ENCODE results near the gene EMP3. TPM values are rescaled to one million over a fixed set of nuclear protein-coding genes. Genes with fewer than 3 reads are reported as not detected.

The EMP3 gene
- total RNA-seq, 1 donor from 2014 or later: 32.1 TPM

DNA sequence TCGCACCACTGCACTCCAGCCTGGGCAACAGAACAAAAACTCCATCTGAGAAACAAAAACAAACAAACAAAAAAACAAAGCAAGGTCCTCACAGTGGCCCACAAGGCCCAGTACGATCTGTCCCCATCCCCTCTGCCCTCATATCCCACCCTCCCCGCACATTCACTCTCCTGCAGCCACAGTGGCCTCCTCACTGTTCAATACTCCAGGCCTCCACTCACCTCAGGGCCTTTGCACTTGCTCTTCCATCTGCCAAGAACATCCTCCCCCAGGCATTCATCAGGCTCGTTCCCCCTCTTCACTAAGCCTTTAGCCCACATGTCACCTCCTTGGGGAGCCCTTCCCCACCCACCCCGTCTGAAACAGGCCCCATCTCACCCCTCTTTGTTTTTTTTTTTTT, 33.8 kb downstream of the EMP3 start:
- H3K36me3 ChIP-seq: peaks cover 17% of the 10 kb centered on the region
- TF ChIP-seq, protein P1, sequence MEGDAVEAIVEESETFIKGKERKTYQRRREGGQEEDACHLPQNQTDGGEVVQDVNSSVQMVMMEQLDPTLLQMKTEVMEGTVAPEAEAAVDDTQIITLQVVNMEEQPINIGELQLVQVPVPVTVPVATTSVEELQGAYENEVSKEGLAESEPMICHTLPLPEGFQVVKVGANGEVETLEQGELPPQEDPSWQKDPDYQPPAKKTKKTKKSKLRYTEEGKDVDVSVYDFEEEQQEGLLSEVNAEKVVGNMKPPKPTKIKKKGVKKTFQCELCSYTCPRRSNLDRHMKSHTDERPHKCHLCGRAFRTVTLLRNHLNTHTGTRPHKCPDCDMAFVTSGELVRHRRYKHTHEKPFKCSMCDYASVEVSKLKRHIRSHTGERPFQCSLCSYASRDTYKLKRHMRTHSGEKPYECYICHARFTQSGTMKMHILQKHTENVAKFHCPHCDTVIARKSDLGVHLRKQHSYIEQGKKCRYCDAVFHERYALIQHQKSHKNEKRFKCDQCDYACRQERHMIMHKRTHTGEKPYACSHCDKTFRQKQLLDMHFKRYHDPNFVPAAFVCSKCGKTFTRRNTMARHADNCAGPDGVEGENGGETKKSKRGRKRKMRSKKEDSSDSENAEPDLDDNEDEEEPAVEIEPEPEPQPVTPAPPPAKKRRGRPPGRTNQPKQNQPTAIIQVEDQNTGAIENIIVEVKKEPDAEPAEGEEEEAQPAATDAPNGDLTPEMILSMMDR (IDR thresholded peaks at IDR 0.05; ENCODE audit: borderline replicate concordance): no peak
- H3K4me1 ChIP-seq: peaks cover 6% of the 10 kb centered on the region
- H3K4me3 ChIP-seq: no peak overlapping the region
- intact Hi-C loops (cut with micrococcal nuclease): no loop called here
- no peaks in the 10 kb centered on the region for H3K27me3 ChIP-seq (ENCODE audit: low read depth)
- DNase-seq: no peak
- no peaks in the 10 kb centered on the region for H3K9me3 ChIP-seq (replicated peaks)
- no peak overlapping the region for H3K27ac ChIP-seq (replicated peaks)

DNA sequence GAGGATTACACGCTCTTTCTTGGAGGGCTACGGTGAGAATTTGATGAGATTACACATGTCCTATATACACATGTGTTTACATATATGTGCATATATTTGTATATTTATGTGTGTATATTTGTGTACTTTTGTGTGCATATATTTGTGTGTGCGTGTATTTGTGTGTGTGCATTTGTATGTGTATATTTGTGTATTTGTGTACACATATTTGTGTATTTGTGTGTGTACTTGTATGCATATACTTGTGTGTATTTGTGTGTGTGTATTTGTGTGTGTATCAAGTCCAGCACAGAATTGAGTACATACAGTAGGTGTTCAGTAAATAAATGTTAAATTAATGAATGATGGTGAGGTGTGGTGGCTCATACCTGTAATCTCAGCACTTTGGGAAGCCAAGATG, 36.6 kb downstream of the EMP3 start:
- Histone ChIP-seq H3K9me3 (replicated peaks) (no peaks in the 10 kb centered on the region), H3K4me1 (peaks cover 11% of the 10 kb centered on the region), H3K27ac (replicated peaks) (no peak overlapping the region), H3K36me3 (peaks cover 10% of the 10 kb centered on the region), H3K4me3 (no peak overlapping the region), H3K27me3 (ENCODE audit: low read depth) (no peaks in the 10 kb centered on the region)
- DNase-seq: no peak
- TF ChIP-seq, protein P1 (IDR thresholded peaks at IDR 0.05; ENCODE audit: borderline replicate concordance): no peak
- intact Hi-C loops (cut with micrococcal nuclease): no loop called here

DNA sequence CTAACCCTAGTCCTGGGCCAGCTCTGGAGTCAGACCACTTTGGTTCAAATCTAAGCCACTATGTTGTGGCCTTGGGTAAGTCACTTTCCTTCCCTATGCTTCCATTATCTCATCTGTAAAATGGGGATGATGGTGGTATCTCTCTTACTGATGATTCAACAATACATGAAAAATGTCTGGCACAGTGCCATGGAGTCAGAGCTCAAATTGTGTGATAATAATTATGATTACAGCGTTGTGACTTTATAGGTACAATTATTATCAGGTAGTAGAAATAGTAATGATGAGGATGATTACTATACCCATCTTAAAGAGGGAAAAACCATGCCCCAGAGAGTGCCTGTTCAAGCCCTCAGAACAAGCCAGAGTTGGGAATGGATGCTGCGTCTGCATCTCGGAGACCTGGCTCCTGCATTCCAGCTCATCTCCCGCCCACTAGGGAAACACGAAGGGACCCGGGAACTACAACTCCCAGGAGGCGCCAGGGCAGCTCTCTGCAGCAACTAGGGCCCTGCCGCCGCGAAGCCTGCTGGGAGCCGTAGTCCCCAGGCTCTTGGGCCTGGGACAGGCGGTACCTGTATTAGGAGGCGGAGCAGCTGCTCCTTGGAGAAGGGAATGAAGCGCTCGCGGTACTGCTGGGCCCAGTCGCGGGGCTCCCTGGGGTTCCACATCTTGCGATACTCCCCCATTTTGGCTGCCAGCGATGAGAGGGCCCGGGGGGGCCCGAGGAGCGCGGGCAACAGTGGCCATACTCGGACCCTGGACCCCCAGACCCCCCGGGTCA, 37.6 kb downstream of the EMP3 start:
- Histone ChIP-seq H3K9me3 (replicated peaks) (no peaks in the 10 kb centered on the region), H3K27me3 (ENCODE audit: low read depth) (no peaks in the 10 kb centered on the region), H3K4me1 (peaks cover 11% of the 10 kb centered on the region), H3K27ac (replicated peaks) (peak overlapping the region; percentile 95), H3K4me3 (peak overlapping the region; percentile 79), H3K36me3 (peaks cover 10% of the 10 kb centered on the region)
- TF ChIP-seq, protein P1 (IDR thresholded peaks at IDR 0.05; ENCODE audit: borderline replicate concordance): no peak
- peak; percentile 97 for DNase-seq
- intact Hi-C loops (cut with micrococcal nuclease): no loop called here

DNA sequence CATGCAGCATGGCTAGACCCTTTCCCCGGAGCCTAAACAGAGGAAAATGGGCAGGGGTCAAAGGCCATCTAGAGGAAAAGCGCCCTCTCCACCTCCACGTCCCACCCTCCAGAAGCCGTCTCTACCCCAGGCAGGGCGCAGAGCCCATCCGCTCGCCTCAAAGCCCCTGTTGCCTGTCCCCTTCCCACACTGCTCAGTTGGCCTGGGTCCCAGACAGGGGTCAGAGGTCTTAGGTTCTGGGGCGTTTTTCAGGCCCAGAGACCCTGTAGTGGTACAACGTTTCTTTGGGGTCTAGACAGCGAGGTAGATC, 38.1 kb downstream of the EMP3 start:
- no peak for DNase-seq
- TF ChIP-seq, protein P1 (IDR thresholded peaks at IDR 0.05; ENCODE audit: borderline replicate concordance): no peak
- Histone ChIP-seq H3K4me1 (peaks cover 11% of the 10 kb centered on the region), H3K4me3 (peak overlapping the region; percentile 79), H3K27me3 (ENCODE audit: low read depth) (no peaks in the 10 kb centered on the region), H3K27ac (replicated peaks) (peak overlapping the region; percentile 95), H3K9me3 (replicated peaks) (no peaks in the 10 kb centered on the region), H3K36me3 (peaks cover 10% of the 10 kb centered on the region)
- intact Hi-C loops (cut with micrococcal nuclease): no loop called here

DNA sequence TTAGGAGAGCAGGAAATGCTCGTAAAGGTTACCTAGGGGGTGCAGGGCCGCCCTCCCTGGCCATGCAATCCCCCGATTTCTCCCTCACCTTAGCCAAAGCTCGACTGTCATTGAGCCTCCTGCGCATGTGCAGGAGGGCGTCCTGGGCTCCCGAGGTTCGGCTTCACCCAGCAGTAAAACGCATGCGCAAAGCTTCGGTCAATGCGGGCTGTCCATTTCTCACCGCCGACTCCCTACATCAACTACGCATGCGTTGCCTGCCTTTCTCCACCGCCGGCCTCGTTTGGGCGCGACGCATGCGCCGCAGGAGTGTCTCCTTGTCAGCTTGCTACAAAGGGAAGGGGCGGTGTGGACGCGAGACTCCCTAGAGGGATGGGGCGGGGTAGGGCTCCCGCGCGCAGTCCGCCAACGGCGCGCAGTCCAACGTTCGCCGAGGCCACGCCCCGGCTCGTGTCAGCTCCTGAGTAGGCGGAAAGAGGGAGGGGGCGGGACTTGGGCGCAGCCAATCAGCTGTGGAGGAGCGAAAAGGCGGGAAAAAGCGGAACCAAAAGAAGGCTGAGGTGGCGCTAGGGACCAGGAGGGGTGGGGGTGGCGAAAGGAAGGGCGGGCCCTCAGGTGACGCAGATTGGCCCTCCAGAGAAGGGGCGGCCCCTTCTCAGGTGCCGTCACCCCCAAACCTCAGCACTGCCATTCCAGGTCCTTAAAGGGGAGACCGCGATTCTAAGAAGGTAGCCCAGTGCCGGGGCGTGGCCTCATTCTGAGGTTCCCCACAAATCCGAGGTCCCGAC, 38.7 kb downstream of the EMP3 start, which contains the start of the genes SYNGR4 and TMEM143:
SYNGR4 (plus strand) TSS at position 558 of the 788 bp plus-strand sequence. CDS start 1,476 bp downstream, outside the sequence.
TMEM143 (minus strand) TSS at position 131 of the 788 bp plus-strand sequence; CDS start at position 111, 20 bp downstream.
- H3K36me3 ChIP-seq: peaks cover 7% of the 10 kb centered on the region
- H3K4me3 ChIP-seq: peak within 1 kb of the TSS; percentile 79
- DNase-seq: peak; percentile 99
- no peaks in the 10 kb centered on the region for H3K9me3 ChIP-seq (replicated peaks)
- intact Hi-C loops (cut with micrococcal nuclease): no loop called here
- TF ChIP-seq, protein P1 (IDR thresholded peaks at IDR 0.05; ENCODE audit: borderline replicate concordance): no peak
- peak within 1 kb of the TSS; percentile 95 for H3K27ac ChIP-seq (replicated peaks)
- no peaks in the 10 kb centered on the region for H3K27me3 ChIP-seq (ENCODE audit: low read depth)
- peaks cover 11% of the 10 kb centered on the region for H3K4me1 ChIP-seq

Measured in left ventricle myocardium inferior (tissue), 1 donor.